PC-9 (cell line): Measurements from ENCODE around the gene TATDN2. TPM values are rescaled to one million over a fixed set of nuclear protein-coding genes. Genes with fewer than 3 reads are reported as not detected.

ENCODE experiments used
- BruUV-seq: library from RNA; stranded (reverse); fragments of 400-500 nt; replicated peaks from 2 replicates; lab custom pipeline; 2021; lab: Mats Ljungman, UMichigan
- CTCF ChIA-PET: fragments of 300-600 bp; sonication (Branson Sonifier 250); formaldehyde crosslinking; loops from one replicate; lab custom pipeline; 2022; ENCODE audit warnings: antibody characterized with exemption; lab: Charles Lee
- POLR2A ChIA-PET: fragments of 300-600 bp; sonication (Branson Sonifier 250); formaldehyde crosslinking; loops from one replicate; lab custom pipeline; 2022; ENCODE audit warnings: antibody characterized with exemption; ENCODE audit not compliant: unreplicated experiment; lab: Charles Lee
- DNase-seq, 2 experiments: peaks; one replicate each; pipeline versions ENCODE4 v3.0.0 to v3.0.0-alpha.2; 2015 to 2022; ENCODE audit warnings: mixed read lengths in 1 of 2
- H2AFZ ChIP-seq: fragments of 200-600 bp; sonication (generic); 2 replicates; pipeline ENCODE4 v1.8.1; 2017; ENCODE audit warnings: antibody characterized with exemption
- H3F3A ChIP-seq: fragments of 200-600 bp; sonication (generic); 2 replicates; pipeline ENCODE4 v1.8.1; 2017; ENCODE audit warnings: antibody characterized with exemption, mild to moderate bottlenecking, low read depth; ENCODE audit not compliant: insufficient read depth
- H3K27ac ChIP-seq: fragments of 200-600 bp; sonication (generic); 2 replicates; pipeline ENCODE4 v1.6.1; 2016; ENCODE audit warnings: mixed run types
- H3K27me3 ChIP-seq: fragments of 200-600 bp; sonication (generic); 2 replicates; pipeline ENCODE4 v1.6.1; 2016; ENCODE audit warnings: low read depth, mixed run types; ENCODE audit not compliant: insufficient read depth
- H3K36me3 ChIP-seq: fragments of 200-600 bp; sonication (generic); 2 replicates; pipeline ENCODE4 v1.6.1; 2016; ENCODE audit warnings: low read depth, mixed run types
- H3K4me1 ChIP-seq: fragments of 200-600 bp; sonication (generic); replicated peaks from 2 replicates; pipeline ENCODE4 v1.6.1; 2016; ENCODE audit warnings: mixed run types; ENCODE audit not compliant: insufficient read depth
- H3K4me2 ChIP-seq: fragments of 200-600 bp; sonication (generic); 2 replicates; pipeline ENCODE4 v1.6.1; 2017; ENCODE audit warnings: mixed run types
- H3K4me3 ChIP-seq: fragments of 200-600 bp; sonication (generic); 2 replicates; pipeline ENCODE4 v1.6.1; 2016; ENCODE audit warnings: mixed run types
- H3K79me2 ChIP-seq: fragments of 200-600 bp; sonication (generic); 2 replicates; pipeline ENCODE4 v1.6.1; 2017; ENCODE audit warnings: low read depth, mixed run types
- H3K9me2 ChIP-seq: fragments of 200-600 bp; sonication (generic); 2 replicates; pipeline ENCODE4 v1.8.1; 2017; ENCODE audit warnings: mild to moderate bottlenecking; ENCODE audit not compliant: insufficient read depth
- H3K9me3 ChIP-seq: fragments of 200-600 bp; sonication (generic); 2 replicates; pipeline ENCODE4 v1.8.1; 2016; ENCODE audit warnings: low read depth; ENCODE audit not compliant: insufficient read depth
- H4K20me1 ChIP-seq: fragments of 200-600 bp; sonication (generic); 2 replicates; pipeline ENCODE4 v1.8.1; 2017; ENCODE audit not compliant: insufficient read depth
- EZH2 ChIP-seq: fragments of 200-600 bp; sonication (generic); IDR thresholded peaks from 2 replicates; pipeline ENCODE4 v1.8.0; 2017; ENCODE audit warnings: antibody characterized with exemption, low read depth
- intact Hi-C: fragments of 100-400 bp; cut with micrococcal nuclease; formaldehyde crosslinking; loops from one replicate; pipeline ENCODE4 v1.10.0; 2022; ENCODE audit not compliant: unreplicated experiment
- total RNA-seq: library from RNA; stranded (reverse); gene quantifications from 2 replicates; pipeline ENCODE4 v1.2.3, GENCODE V29; 2021
- TF ChIP-seq, protein P1 (sequence below): fragments of 200-600 bp; sonication (generic); conservative IDR thresholded peaks from 2 replicates; pipeline ENCODE4 v1.6.1; 2017; ENCODE audit warnings: mixed run types, antibody characterized with exemption, mild to moderate bottlenecking, moderate library complexity

The TATDN2 gene
- total RNA-seq, 1 experiment from 2014 or later, result 34.0 TPM

DNA sequence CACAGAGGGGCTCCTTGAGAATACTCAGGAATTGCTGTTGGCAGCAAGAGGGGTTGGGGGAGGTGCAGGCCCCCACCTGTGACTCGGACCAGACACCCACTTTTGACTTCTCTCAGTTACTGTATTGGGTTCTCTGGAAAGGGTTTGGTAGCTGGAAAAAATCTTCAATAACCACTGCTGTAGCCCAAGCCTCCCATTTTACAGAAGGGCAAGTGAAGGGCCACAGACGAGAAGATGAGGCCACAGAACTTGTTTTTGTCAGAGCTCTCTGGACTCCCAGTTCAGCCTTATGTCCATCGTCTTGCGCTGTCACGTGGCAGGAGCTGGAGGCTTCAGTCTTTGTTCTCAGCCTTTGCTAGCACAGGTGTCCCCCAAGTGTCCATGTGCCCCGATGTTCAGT is 12.7 kb upstream of the TATDN2 start:
- no peak for DNase-seq
- ChIA-PET POLR2A (no interaction called here), CTCF (no interaction called here)
- intact Hi-C loops, result no loop called here
- BruUV-seq, result no TSS peak
- Histone ChIP-seq H3K79me2 (no peaks in the 10 kb centered on the region), H3K9me3 (no peaks in the 10 kb centered on the region), H3K4me3 (no peak overlapping the region), H2AFZ (no peak overlapping the region), H3K36me3 (peaks cover 4% of the 10 kb centered on the region; the same call in 1 of the 2 replicates), H3K9me2 (no peaks in the 10 kb centered on the region), H3K4me2 (no peak overlapping the region), H3K4me1 (no peaks in the 10 kb centered on the region), H3F3A (no peaks in the 10 kb centered on the region), H3K27ac (no peak overlapping the region), H4K20me1 (no peaks in the 10 kb centered on the region), H3K27me3 (no peaks in the 10 kb centered on the region)
- TF ChIP-seq, protein P1, sequence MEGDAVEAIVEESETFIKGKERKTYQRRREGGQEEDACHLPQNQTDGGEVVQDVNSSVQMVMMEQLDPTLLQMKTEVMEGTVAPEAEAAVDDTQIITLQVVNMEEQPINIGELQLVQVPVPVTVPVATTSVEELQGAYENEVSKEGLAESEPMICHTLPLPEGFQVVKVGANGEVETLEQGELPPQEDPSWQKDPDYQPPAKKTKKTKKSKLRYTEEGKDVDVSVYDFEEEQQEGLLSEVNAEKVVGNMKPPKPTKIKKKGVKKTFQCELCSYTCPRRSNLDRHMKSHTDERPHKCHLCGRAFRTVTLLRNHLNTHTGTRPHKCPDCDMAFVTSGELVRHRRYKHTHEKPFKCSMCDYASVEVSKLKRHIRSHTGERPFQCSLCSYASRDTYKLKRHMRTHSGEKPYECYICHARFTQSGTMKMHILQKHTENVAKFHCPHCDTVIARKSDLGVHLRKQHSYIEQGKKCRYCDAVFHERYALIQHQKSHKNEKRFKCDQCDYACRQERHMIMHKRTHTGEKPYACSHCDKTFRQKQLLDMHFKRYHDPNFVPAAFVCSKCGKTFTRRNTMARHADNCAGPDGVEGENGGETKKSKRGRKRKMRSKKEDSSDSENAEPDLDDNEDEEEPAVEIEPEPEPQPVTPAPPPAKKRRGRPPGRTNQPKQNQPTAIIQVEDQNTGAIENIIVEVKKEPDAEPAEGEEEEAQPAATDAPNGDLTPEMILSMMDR, result no peak
- TF ChIP-seq EZH2, result no peak

DNA sequence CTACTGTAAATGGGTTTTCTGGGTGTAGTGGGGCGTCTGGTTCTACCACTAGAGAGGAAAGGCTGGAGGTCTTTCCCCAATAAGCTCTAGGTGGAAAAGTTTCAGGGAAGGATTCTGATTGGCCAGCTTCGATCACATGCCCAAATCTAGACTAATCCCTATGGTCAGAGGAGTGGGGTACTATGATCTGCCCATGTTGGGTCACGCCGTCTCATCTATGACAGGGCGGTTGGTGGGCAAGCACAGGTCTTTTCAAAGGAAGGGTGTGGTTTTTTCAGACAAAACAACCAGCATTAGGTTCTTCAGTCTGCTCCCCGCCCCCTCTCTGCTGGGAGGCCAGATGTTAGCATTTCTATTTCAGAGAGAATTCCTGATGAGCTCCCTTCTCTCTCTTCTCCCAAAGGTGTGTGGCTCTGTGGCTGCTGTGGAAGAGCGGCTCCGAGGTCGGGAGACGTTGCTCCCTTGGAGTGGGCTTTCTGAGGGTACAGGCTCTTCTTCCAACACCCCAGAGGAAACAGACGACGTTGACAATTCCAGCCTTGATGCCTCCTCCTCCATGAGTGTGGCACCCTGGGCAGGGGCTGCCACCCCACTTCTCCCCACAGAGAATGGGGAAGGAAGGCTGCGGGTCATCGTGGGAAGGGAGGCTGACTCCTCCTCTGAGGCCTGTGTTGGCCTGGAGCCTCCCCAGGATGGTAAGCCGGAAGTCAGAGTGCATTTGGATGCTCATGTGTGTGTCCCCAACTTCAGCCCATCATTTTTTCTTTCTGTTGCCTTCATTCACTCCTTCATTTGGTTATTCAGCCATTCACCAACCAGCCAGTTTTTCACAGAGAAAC is 9.7 kb upstream of the TATDN2 start:
- DNase-seq, result no peak
- Histone ChIP-seq H3K9me3 (no peaks in the 10 kb centered on the region), H3K36me3 (peaks cover 4% of the 10 kb centered on the region; the same call in 1 of the 2 replicates), H3K4me1 (no peaks in the 10 kb centered on the region), H3K27me3 (no peaks in the 10 kb centered on the region), H2AFZ (no peak overlapping the region), H3K9me2 (no peaks in the 10 kb centered on the region), H3K4me3 (no peak overlapping the region), H3K79me2 (no peaks in the 10 kb centered on the region), H3K27ac (no peak overlapping the region), H4K20me1 (no peaks in the 10 kb centered on the region), H3F3A (0 out of 2 replicates have a peak, but pooled peaks cover 10% of the 10 kb centered on the region), H3K4me2 (no peak overlapping the region)
- POLR2A ChIA-PET, result no interaction called here
- no TSS peak for BruUV-seq
- intact Hi-C loops, result no loop called here
- CTCF ChIA-PET, result no interaction called here
- no peak for TF ChIP-seq EZH2
- TF ChIP-seq, protein P1, result no peak

DNA sequence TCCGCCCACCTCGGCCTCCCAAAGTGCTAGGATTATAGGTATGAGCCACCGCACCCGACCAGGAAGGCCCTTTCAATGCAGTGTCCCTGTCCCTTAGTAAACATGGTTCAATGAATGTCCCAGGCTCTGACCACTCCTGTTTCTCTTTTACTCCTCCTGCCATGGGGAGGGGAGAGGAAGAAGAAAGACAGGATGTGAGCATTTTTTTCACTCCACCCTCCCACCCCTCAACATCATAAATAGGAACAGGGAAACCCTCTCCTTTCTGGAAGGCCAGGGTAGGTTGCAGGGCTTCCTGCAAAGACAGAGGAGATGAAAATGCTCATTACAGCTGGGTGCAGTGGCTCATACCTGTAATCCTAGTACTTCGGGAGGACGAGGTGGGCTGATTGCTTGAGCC is 7.5 kb upstream of the TATDN2 start:
- no peak for TF ChIP-seq EZH2
- TF ChIP-seq, protein P1, result no peak
- POLR2A ChIA-PET, result no interaction called here

More for the DNA sequence above, 7.5 kb upstream of the TATDN2 start:
- BruUV-seq, result no TSS peak
- CTCF ChIA-PET, result no interaction called here
- H3K27me3 ChIP-seq, result no peaks in the 10 kb centered on the region
- H2AFZ ChIP-seq, result no peak overlapping the region
- no peak for DNase-seq
- H3K9me2 ChIP-seq, result no peaks in the 10 kb centered on the region
- H3K4me2 ChIP-seq, result no peak overlapping the region
- H3K79me2 ChIP-seq, result no peaks in the 10 kb centered on the region
- H4K20me1 ChIP-seq, result no peaks in the 10 kb centered on the region
- H3K36me3 ChIP-seq, result peaks cover 17% of the 10 kb centered on the region
- no peak overlapping the region for H3K27ac ChIP-seq
- intact Hi-C loops, result no loop called here
- no peaks in the 10 kb centered on the region for H3K4me1 ChIP-seq
- H3F3A ChIP-seq, result peaks cover 25% of the 10 kb centered on the region
- no peak overlapping the region for H3K4me3 ChIP-seq
- peaks cover 16% of the 10 kb centered on the region for H3K9me3 ChIP-seq
